A549 (cell line): Measurements from ENCODE around the gene SLC25A34. TPM values are rescaled to one million over a fixed set of nuclear protein-coding genes. Genes with fewer than 3 reads are reported as not detected.

Experiments
- ATAC-seq, 2 experiments: fragments of 200-7000 bp in 1 of 2; fragments of >200 bp in 1 of 2; cut with Nextera tagmentation in 1 of 2; cut with Tn5 transposase in 1 of 2; 3 replicates each; pipeline versions ENCODE4 v1.8.0 to v1.9.1; 2018 to 2020; ENCODE audit warnings: mild to moderate bottlenecking in 1 of 2, moderate library complexity in 1 of 2
- CTCF ChIA-PET: fragments of 300-600 bp; sonication (Branson Sonifier 250); formaldehyde crosslinking; extraction: SDS; loops from one replicate; lab custom pipeline; 2021; ENCODE audit warnings: antibody characterized with exemption, inconsistent platforms; lab: Yijun Ruan, JAX
- POLR2A ChIA-PET: fragments of 350-600 bp; formaldehyde crosslinking; extraction: SDS; loops from one replicate; lab custom pipeline; 2021; ENCODE audit warnings: antibody characterized with exemption, inconsistent platforms; lab: Yijun Ruan, JAX
- DNase-seq, 2 experiments: peaks; one replicate each; pipeline versions ENCODE4 v3.0.0 to v3.0.0-alpha.2; 2011 to 2016; ENCODE audit warnings: low read depth in 1 of 2, low spot score in 1 of 2
- FAIRE-seq: peaks from 2 replicates; lab custom pipeline; 2011; peaks lifted over from hg19 to GRCh38; lab: Jason Lieb, UNC
- H3K27ac ChIP-seq, 2 experiments: fragments of >200 bp; sonication (Bioruptor Twin); formaldehyde crosslinking; 3 replicates each; pipeline ENCODE4 v1.5.1; 2016 to 2017
- H3K4me1 ChIP-seq: fragments of >200 bp; sonication (Bioruptor Twin); formaldehyde crosslinking; 3 replicates; pipeline ENCODE4 v1.6.1; 2016
- H3K4me2 ChIP-seq: fragments of >200 bp; sonication (Bioruptor Twin); formaldehyde crosslinking; 3 replicates; pipeline ENCODE4 v1.6.1; 2016
- H3K4me3 ChIP-seq: fragments of >200 bp; sonication (Bioruptor Twin); formaldehyde crosslinking; 3 replicates; pipeline ENCODE4 v1.5.1; 2016
- H3K9me3 ChIP-seq: fragments of >200 bp; sonication (Bioruptor Twin); formaldehyde crosslinking; 3 replicates; pipeline ENCODE4 v1.6.1; 2016
- BHLHE40 ChIP-seq: IDR thresholded peaks from 2 replicates; pipeline ENCODE4 v1.6.1; 2012; ENCODE audit warnings: low read depth, low read length, inconsistent platforms
- CBX8 ChIP-seq: fragments of 200-600 bp; sonication (generic); IDR thresholded peaks from 2 replicates; pipeline ENCODE4 v1.6.1; 2016
- CEBPB ChIP-seq, 2 experiments: fragments of >200 bp in 1 of 2; sonication (Bioruptor Twin) in 1 of 2; formaldehyde crosslinking in 1 of 2; IDR thresholded peaks; 2 replicates each; pipeline ENCODE4 v1.6.1; 2012 to 2016
- CHD2 ChIP-seq: fragments of 150-350 bp; IDR thresholded peaks from 2 replicates; pipeline ENCODE4 v1.6.1; 2014; ENCODE audit warnings: low read length; ENCODE audit not compliant: partially characterized antibody
- EHF ChIP-seq: fragments of 250-450 bp; sonication (Bioruptor Pico); IDR thresholded peaks from 2 replicates; pipeline ENCODE4 v1.5.0; 2020; ENCODE audit warnings: mild to moderate bottlenecking
- FOSL2 ChIP-seq, 2 experiments: fragments of 450-650 bp in 1 of 2; fragments of >200 bp in 1 of 2; sonication (Bioruptor Twin) in 1 of 2; formaldehyde crosslinking; IDR thresholded peaks; 2 replicates each; pipeline versions ENCODE4 v1.5.0 to v1.6.1; 2016 to 2020; ENCODE audit warnings: mild to moderate bottlenecking in 1 of 2, moderate library complexity in 1 of 2
- FOXS1 ChIP-seq: fragments of 250-450 bp; sonication (Bioruptor Pico); IDR thresholded peaks from 2 replicates; pipeline ENCODE4 v1.5.0; 2020; ENCODE audit warnings: mild to moderate bottlenecking, moderate library complexity
- GATA3 ChIP-seq: IDR thresholded peaks from 2 replicates; pipeline ENCODE4 v1.6.1; 2012; ENCODE audit warnings: borderline replicate concordance
- HDAC2 ChIP-seq: fragments of 200-600 bp; sonication (generic); IDR thresholded peaks from 2 replicates; pipeline ENCODE4 v1.6.1; 2016
- HEYL ChIP-seq: fragments of 250-450 bp; sonication (Bioruptor Pico); IDR thresholded peaks from 2 replicates; pipeline ENCODE4 v1.8.0; 2021; ENCODE audit warnings: mild to moderate bottlenecking, moderate library complexity
- JUNB ChIP-seq: fragments of >200 bp; sonication (Bioruptor Twin); formaldehyde crosslinking; IDR thresholded peaks from 2 replicates; pipeline ENCODE4 v1.6.1; 2016
- MAZ ChIP-seq: fragments of 150-350 bp; IDR thresholded peaks from 2 replicates; pipeline ENCODE4 v1.6.1; 2014; ENCODE audit warnings: antibody characterized with exemption, low read depth, low read length, borderline replicate concordance
- NPAS2 ChIP-seq: fragments of 250-450 bp; sonication (Bioruptor Pico); IDR thresholded peaks from 2 replicates; pipeline ENCODE4 v1.8.0; 2022; ENCODE audit warnings: mild to moderate bottlenecking, moderate library complexity, borderline replicate concordance
- POLR2A ChIP-seq: IDR thresholded peaks from 2 replicates; pipeline ENCODE4 v1.6.1; 2012; ENCODE audit warnings: mild to moderate bottlenecking, low read length
- RAD21 ChIP-seq, 2 experiments: fragments of >200 bp in 1 of 2; sonication (Bioruptor Twin) in 1 of 2; formaldehyde crosslinking in 1 of 2; IDR thresholded peaks in 1 of 2; conservative IDR thresholded peaks in 1 of 2; 2 replicates in 1 of 2; 3 replicates in 1 of 2; pipeline ENCODE4 v1.6.1; 2012 to 2018; ENCODE audit warnings: inconsistent platforms in 1 of 2
- RARB ChIP-seq: fragments of 250-450 bp; sonication (Bioruptor Pico); IDR thresholded peaks from 2 replicates; pipeline ENCODE4 v1.8.0; 2021; ENCODE audit warnings: mild to moderate bottlenecking, moderate library complexity
- RCOR1 ChIP-seq: fragments of 150-350 bp; IDR thresholded peaks from 2 replicates; pipeline ENCODE4 v1.6.1; 2014; ENCODE audit warnings: antibody characterized with exemption, low read length, low read depth
- RFX5 ChIP-seq: fragments of 450-650 bp; IDR thresholded peaks from 2 replicates; pipeline ENCODE4 v1.7.1; 2014; ENCODE audit warnings: antibody characterized with exemption, mild to moderate bottlenecking, moderate library complexity
- SMC3 ChIP-seq: fragments of >200 bp; sonication (Bioruptor Twin); formaldehyde crosslinking; IDR thresholded peaks from 3 replicates; pipeline ENCODE4 v1.6.1; 2018; ENCODE audit warnings: inconsistent platforms
- SREBF2 ChIP-seq: fragments of 450-650 bp; IDR thresholded peaks from 2 replicates; pipeline ENCODE4 v1.6.1; 2014; ENCODE audit warnings: mild to moderate bottlenecking, moderate library complexity
- TP53 ChIP-seq: fragments of 250-450 bp; sonication (Bioruptor Pico); IDR thresholded peaks from 2 replicates; pipeline ENCODE4 v1.5.0; 2021; ENCODE audit warnings: mild to moderate bottlenecking, moderate library complexity
- ZNF302 ChIP-seq: fragments of 250-450 bp; sonication (Bioruptor Pico); IDR thresholded peaks from 2 replicates; pipeline ENCODE4 v1.9.0; 2021; ENCODE audit warnings: inconsistent platforms, mild to moderate bottlenecking, moderate library complexity
- WGBS: methylation state at CpG from one replicate; pipeline ENCODE4 v1.1.6; 2017; ENCODE audit errors: missing lambda C conversion rate; 5-methylcytosine and 5-hydroxymethylcytosine counted together
- polyA plus RNA-seq, 4 experiments: library from polyadenylated mRNA; depleted of rRNA in 3 of 4; stranded (reverse); fragments of >200 nt; fragmentation: RNase III in 1 of 4; extraction: RNeasy Plus Mini Kit Qiagen cat#74134 plus additional on column Dnase treatment in 1 of 4; gene quantifications; 2 replicates in 3 of 4; 3 replicates in 1 of 4; pipeline ENCODE4 v1.2.3, GENCODE V29; 2011 to 2017
- TF ChIP-seq, protein P1 (sequence below): IDR thresholded peaks from 2 replicates; pipeline ENCODE4 v1.6.1; 2012
- TF ChIP-seq, protein P2 (sequence below): fragments of >200 bp; sonication (Bioruptor Twin); formaldehyde crosslinking; IDR thresholded peaks from 3 replicates; pipeline ENCODE4 v1.5.1; 2016
- TF ChIP-seq, protein P3 (sequence below): IDR thresholded peaks from 2 replicates; pipeline ENCODE4 v1.6.1; 2012; ENCODE audit warnings: low read depth, borderline replicate concordance
- TF ChIP-seq, protein P4 (sequence below): IDR thresholded peaks from 2 replicates; pipeline ENCODE4 v1.6.1; 2012
- TF ChIP-seq, protein P5 (sequence below): fragments of 250-450 bp; sonication (Bioruptor Pico); IDR thresholded peaks from 2 replicates; pipeline ENCODE4 v1.5.0; 2021; ENCODE audit warnings: mild to moderate bottlenecking, moderate library complexity, borderline replicate concordance

The SLC25A34 gene
- polyA plus RNA-seq, 2 of the 4 experiments (the other 2 are of a cell fraction), result 0.12 to 0.19 TPM

DNA sequence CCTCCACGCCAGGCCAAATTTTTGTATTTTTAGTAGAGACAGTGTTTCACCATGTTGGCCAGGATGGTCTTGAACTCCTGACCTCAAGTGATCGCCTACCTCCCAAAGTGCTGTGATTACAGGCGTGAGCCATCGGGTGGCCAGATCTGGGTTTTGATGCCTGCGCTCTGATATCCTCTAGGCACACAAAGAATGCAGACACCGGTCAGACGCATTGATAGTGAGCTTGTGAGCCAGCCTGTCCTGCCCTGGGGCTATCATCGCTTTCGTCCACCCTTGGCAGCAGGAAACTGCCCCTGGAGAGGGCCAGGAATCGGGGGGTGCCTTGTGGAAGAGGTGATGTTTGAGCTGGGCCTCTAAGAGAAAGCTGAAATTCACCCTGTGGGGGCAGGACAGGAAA lies 26.5 kb downstream of the SLC25A34 start:
- CTCF ChIA-PET, result interaction anchor here (1.0 kb wide), 1 partner anchor 10 kb away, joined by 3 read pairs; no protein-coding TSS in a partner anchor
- FAIRE-seq, result no peak
- 75% methylated on average over 7 of the region's 10 CpGs for WGBS
- Histone ChIP-seq H3K4me3 (no peak overlapping the region), H3K27ac (peak overlapping the region in 1 of 2 experiments; percentile 41; a peak in 1 of 6 replicates), H3K9me3 (no peaks in the 10 kb centered on the region), H3K4me2 (no peak overlapping the region), H3K4me1 (peaks cover 36% of the 10 kb centered on the region)
- POLR2A ChIA-PET, result no interaction called here
- no peak for ATAC-seq
- TF ChIP-seq NPAS2 (CRISPR knock-in tag) (no peak), GATA3 (no peak), MAZ (no peak), BHLHE40 (no peak), CBX8 (no peak), JUNB (no peak), CEBPB (IDR thresholded peaks at IDR 0.05) (no peak), HDAC2 (no peak), ZNF302 (CRISPR knock-in tag) (no peak), RCOR1 (no peak), RFX5 (no peak), RARB (no peak)
- TF ChIP-seq, protein P1, sequence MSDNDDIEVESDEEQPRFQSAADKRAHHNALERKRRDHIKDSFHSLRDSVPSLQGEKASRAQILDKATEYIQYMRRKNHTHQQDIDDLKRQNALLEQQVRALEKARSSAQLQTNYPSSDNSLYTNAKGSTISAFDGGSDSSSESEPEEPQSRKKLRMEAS, result no peak
- TF ChIP-seq, protein P2, sequence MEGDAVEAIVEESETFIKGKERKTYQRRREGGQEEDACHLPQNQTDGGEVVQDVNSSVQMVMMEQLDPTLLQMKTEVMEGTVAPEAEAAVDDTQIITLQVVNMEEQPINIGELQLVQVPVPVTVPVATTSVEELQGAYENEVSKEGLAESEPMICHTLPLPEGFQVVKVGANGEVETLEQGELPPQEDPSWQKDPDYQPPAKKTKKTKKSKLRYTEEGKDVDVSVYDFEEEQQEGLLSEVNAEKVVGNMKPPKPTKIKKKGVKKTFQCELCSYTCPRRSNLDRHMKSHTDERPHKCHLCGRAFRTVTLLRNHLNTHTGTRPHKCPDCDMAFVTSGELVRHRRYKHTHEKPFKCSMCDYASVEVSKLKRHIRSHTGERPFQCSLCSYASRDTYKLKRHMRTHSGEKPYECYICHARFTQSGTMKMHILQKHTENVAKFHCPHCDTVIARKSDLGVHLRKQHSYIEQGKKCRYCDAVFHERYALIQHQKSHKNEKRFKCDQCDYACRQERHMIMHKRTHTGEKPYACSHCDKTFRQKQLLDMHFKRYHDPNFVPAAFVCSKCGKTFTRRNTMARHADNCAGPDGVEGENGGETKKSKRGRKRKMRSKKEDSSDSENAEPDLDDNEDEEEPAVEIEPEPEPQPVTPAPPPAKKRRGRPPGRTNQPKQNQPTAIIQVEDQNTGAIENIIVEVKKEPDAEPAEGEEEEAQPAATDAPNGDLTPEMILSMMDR, result no peak
- TF ChIP-seq, protein P3, sequence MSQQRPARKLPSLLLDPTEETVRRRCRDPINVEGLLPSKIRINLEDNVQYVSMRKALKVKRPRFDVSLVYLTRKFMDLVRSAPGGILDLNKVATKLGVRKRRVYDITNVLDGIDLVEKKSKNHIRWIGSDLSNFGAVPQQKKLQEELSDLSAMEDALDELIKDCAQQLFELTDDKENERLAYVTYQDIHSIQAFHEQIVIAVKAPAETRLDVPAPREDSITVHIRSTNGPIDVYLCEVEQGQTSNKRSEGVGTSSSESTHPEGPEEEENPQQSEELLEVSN, result no peak
- DNase-seq, result peak in 1 of 2 experiments; percentile 41

DNA sequence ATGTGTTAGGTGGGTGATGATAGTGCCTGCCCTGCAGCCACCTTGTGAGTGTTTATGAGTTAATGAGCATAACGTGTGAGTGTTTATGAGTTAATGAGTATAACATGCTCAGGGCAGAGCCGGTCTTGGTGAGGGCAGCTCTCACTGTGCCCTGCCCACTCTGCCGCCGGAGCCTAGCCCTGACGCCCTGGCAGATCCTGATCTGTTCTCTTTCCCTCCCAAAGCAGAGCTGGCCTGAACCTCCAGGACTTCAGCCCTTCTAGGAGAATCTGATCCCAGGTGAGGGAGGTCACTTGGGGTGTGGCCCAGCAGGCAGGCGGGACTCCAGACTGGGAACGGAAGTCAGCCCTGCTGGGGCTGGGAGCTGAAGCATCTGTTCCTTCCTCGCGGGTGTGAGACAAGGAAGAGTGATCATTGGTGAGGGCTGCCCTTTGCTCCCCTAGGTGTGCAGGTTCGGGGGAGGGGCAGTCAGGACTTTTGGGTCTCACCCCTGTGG lies 28.3 kb downstream of the SLC25A34 start:
- H3K4me1 ChIP-seq, result peaks cover 27% of the 10 kb centered on the region
- TF ChIP-seq, protein P4, sequence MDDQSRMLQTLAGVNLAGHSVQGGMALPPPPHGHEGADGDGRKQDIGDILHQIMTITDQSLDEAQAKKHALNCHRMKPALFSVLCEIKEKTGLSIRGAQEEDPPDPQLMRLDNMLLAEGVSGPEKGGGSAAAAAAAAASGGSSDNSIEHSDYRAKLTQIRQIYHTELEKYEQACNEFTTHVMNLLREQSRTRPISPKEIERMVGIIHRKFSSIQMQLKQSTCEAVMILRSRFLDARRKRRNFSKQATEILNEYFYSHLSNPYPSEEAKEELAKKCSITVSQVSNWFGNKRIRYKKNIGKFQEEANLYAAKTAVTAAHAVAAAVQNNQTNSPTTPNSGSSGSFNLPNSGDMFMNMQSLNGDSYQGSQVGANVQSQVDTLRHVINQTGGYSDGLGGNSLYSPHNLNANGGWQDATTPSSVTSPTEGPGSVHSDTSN, result no peak
- H3K4me2 ChIP-seq, result no peak overlapping the region
- POLR2A ChIA-PET, result no interaction called here
- CTCF ChIA-PET, result interaction anchor here (1.0 kb wide), 1 partner anchor 12 kb away, joined by 3 read pairs; no protein-coding TSS in a partner anchor
- DNase-seq (no peak), ATAC-seq (peak in 1 of 2 experiments; percentile 27; a peak in 3 of 6 replicates), FAIRE-seq (no peak)
- H3K4me3 ChIP-seq, result no peak overlapping the region
- H3K9me3 ChIP-seq, result no peaks in the 10 kb centered on the region
- WGBS, result 73% methylated on average over 6 of the region's 10 CpGs
- H3K27ac ChIP-seq, result peak overlapping the region in 1 of 2 experiments; percentile 73; a peak in 3 of 6 replicates

DNA sequence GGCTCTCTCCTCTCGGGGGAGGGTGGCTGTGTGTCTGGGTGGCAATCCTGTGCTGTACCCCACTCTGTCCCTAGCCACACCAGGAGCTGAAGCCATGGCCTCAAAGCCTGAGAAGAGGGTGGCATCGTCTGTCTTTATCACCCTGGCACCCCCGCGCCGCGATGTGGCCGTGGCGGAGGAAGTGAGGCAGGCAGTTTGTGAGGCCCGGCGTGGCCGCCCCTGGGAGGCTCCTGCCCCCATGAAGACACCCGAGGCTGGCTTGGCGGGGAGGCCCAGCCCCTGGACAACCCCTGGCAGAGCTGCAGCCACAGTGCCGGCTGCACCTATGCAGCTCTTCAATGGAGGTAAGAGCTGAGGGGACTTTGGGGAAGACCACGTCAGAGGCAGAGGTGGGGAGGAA lies 28.8 kb downstream of the SLC25A34 start:
- WGBS, result 91% methylated on average over 15 of the region's 15 CpGs
- Histone ChIP-seq H3K4me3 (no peak overlapping the region), H3K9me3 (no peaks in the 10 kb centered on the region), H3K27ac (peak overlapping the region in 1 of 2 experiments; percentile 73; a peak in 3 of 6 replicates), H3K4me1 (peaks cover 23% of the 10 kb centered on the region), H3K4me2 (no peak overlapping the region)
- ATAC-seq, result peak in 1 of 2 experiments; percentile 27; a peak in 1 of 6 replicates
- ChIA-PET POLR2A (no interaction called here), CTCF (interaction anchor here (1.0 to 1.4 kb wide), 3 partner anchors 12 to 27 kb away, joined by 3 read pairs; no protein-coding TSS in a partner anchor)
- no peak for FAIRE-seq
- DNase-seq, result no peak
- TF ChIP-seq ZNF302 (CRISPR knock-in tag) (no peak), HEYL (CRISPR knock-in tag) (no peak), CEBPB (IDR thresholded peaks at IDR 0.05) (no peak), POLR2A (no peak), RAD21 (conservative IDR thresholded peaks at IDR 0.05 in 1 of 2, IDR thresholded peaks at IDR 0.05 in 1 of 2) (no peak), FOXS1 (CRISPR knock-in tag) (no peak), EHF (no peak), SMC3 (no peak), CHD2 (no peak), RFX5 (no peak), FOSL2 (IDR thresholded peaks at IDR 0.05) (no peak), FOSL2 (CRISPR knock-in tag; IDR thresholded peaks at IDR 0.05) (no peak), TP53 (CRISPR knock-in tag) (no peak), SREBF2 (no peak)
- TF ChIP-seq, protein P2, result no peak
- TF ChIP-seq, protein P5, sequence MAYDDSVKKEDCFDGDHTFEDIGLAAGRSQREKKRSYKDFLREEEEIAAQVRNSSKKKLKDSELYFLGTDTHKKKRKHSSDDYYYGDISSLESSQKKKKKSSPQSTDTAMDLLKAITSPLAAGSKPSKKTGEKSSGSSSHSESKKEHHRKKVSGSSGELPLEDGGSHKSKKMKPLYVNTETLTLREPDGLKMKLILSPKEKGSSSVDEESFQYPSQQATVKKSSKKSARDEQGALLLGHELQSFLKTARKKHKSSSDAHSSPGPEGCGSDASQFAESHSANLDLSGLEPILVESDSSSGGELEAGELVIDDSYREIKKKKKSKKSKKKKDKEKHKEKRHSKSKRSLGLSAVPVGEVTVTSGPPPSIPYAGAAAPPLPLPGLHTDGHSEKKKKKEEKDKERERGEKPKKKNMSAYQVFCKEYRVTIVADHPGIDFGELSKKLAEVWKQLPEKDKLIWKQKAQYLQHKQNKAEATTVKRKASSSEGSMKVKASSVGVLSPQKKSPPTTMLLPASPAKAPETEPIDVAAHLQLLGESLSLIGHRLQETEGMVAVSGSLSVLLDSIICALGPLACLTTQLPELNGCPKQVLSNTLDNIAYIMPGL, result no peak
